D721Med (cell line): Measurements from ENCODE around the gene PAX5.

Experiments
- DNase-seq: peaks from one replicate; pipeline ENCODE4 v3.0.0; 2011; ENCODE audit warnings: low spot score; ENCODE audit not compliant: insufficient read length
- FAIRE-seq: peaks from 2 replicates; lab custom pipeline; 2011; peaks lifted over from hg19 to GRCh38; lab: Jason Lieb, UNC
- CTCF ChIP-seq: IDR thresholded peaks from 2 replicates; pipeline ENCODE4 v1.5.1; 2012; ENCODE audit warnings: mild to moderate bottlenecking, control low read depth; ENCODE audit not compliant: insufficient read depth; ENCODE audit errors: missing control alignments

PAX5 gene

DNA sequence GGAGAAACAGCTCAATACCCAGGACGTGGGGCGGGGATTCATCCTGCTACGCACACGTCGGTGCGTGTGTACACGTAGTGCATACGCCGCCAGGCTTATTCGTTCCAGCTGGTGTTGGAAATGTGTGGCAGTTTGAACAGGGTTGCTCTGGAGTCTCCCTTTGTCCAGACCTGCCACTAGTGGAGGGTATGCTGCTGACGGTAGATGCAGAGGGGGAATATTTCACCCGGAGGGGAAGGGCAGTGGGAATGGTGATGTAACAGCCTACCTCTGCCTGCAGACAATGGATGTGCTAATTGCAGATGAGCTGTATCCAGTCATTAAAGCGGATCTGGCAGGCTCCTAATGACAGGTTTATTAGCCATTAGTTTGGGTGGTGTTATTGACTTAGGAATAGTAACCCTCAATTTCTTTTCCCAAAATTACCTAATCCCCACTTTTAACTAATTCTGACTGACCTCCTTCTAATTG is 142.7 kb downstream of the PAX5 start:
- TF ChIP-seq CTCF, result no peak
- FAIRE-seq (peak; percentile 86), DNase-seq (no peak)

DNA sequence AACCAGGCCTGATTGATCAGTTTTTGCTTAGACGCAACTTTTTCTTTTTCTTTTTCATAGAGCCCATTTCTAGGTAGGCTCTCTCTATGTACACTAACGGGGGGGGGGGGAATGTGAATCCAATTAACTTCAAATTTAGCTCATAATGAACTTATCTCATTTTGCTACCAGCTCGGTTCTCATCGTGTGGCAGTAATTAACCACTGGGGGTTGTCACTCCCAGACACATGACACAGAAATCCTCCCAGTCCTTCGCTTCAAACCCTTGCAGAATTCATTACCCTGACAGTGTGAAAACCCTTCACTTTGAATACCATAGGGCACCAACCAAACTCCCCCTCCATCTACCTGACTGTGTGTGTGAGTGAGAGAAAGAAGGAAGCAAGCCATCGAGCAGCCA is 144.2 kb downstream of the PAX5 start:
- no peak for TF ChIP-seq CTCF
- no peak for FAIRE-seq
- no peak for DNase-seq

DNA sequence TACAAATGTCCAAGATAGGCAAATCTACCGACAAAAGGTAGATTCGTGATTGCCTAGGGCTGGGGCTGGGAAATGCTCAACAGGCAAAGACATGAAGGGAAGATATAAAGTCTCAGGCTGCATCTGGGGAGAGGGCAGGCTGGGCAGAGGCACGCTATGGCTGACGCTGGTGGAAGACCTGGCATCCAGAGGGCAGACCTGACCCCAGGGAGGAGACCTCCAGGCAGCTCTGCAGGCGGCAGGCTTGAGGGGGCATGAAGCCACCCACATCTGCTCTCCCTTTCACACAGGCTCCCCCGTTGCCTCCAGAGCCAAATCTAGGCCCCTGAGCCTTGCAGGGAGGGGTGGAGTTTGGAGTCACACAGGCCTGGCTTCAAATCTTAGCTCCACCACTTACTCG is 145.5 kb downstream of the PAX5 start:
- no peak for FAIRE-seq
- no peak for DNase-seq
- no peak for TF ChIP-seq CTCF

DNA sequence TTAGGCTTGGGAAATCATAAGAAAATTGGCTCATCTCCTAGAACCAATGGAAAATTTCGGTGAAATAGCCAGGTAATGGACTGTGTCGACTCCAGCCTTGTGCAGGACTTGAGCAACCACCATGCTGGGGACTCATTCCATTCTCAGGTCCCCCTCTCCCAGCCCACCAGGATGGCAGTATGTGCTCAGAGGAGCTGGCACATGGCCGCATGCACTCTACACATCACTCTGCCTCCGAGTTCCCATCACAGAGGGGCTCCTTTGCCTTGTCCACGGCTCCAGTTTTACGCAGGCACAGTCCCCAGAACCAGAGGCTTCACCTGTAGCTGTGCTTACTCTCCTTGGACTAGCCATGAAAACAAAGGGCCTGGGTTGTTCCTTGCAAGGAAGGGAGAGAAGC is 149.3 kb downstream of the PAX5 start:
- DNase-seq, result no peak
- FAIRE-seq, result no peak
- no peak for TF ChIP-seq CTCF

GRCh38 chr9:36882594-36882993 is 151.5 kb downstream of the PAX5 start:
- TF ChIP-seq CTCF, result no peak
- no peak for FAIRE-seq
- no peak for DNase-seq

GRCh38 chr9:36881743-36882441 is 152.2 kb downstream of the PAX5 start:
- DNase-seq (no peak), FAIRE-seq (no peak)
- no peak for TF ChIP-seq CTCF

DNA sequence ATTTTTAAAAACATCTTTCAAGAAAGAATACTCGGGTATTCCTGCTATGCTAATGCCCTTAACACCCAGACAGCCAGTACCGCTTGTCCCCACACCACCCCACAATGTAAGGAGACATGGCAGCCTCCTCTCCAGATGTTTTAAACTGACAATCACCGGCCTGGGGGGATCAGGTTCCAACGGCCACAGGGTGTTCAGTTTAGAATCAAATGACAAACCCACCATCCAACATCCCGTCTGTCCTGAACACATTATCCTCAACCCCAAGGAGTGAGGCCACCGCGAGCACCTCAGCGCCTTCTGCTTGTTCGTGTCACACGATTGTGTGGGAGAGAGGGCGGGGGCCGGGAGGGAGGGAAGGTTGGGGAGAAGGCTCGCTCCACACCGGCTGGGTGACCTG is 152.8 kb downstream of the PAX5 start:
- TF ChIP-seq CTCF, result no peak
- FAIRE-seq (no peak), DNase-seq (no peak)
